NB4 (cell line): ENCODE results near the gene PDCD11.

Source experiments
- DNase-seq: peaks from one replicate; pipeline ENCODE4 v3.0.0; 2010; ENCODE audit warnings: low read depth
- H3K4me3 ChIP-seq: one replicate; pipeline ENCODE4 v1.5.1; 2011; ENCODE audit warnings: mild to moderate bottlenecking, low read depth, low read length, moderate library complexity
- MYC ChIP-seq: IDR thresholded peaks from 2 replicates; pipeline ENCODE4 v1.6.1; 2011; ENCODE audit warnings: low read depth, low read length
- POLR2A ChIP-seq: IDR thresholded peaks from 2 replicates; pipeline ENCODE4 v1.6.1; 2011; ENCODE audit warnings: mild to moderate bottlenecking; ENCODE audit not compliant: insufficient read length; ENCODE audit errors: extremely low read depth
- TF ChIP-seq, protein P1 (sequence below): IDR thresholded peaks from 2 replicates; pipeline ENCODE4 v1.6.1; 2011; ENCODE audit warnings: low read depth, low read length
- TF ChIP-seq, protein P2 (sequence below): IDR thresholded peaks from one replicate; pipeline ENCODE4 v1.5.1; 2012; ENCODE audit warnings: low read depth, low read length

PDCD11 gene

DNA sequence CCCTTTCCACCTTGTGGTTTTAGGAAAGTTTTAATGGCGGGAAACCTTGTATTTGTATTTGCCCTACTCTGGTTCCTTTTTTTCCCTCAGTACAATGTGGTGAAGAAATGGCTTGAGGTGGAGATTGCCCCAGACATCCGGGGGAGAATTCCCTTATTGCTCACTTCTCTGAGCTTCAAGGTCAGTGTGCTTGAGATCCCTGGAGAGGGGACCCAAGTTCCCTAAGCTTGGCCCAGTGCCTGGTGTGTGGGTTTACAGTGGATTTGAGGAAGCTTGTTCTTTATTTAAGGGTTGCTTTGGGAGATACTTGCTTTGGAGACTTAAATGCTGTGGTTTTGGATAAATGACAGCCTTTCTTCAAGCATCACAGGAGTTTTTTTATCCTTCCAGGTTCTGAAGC, 37.4 kb downstream of the PDCD11 start:
- DNase-seq = peak; percentile 36
- TF ChIP-seq, protein P1, sequence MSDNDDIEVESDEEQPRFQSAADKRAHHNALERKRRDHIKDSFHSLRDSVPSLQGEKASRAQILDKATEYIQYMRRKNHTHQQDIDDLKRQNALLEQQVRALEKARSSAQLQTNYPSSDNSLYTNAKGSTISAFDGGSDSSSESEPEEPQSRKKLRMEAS = no peak
- TF ChIP-seq MYC (no peak), POLR2A (no peak)
- TF ChIP-seq, protein P2, sequence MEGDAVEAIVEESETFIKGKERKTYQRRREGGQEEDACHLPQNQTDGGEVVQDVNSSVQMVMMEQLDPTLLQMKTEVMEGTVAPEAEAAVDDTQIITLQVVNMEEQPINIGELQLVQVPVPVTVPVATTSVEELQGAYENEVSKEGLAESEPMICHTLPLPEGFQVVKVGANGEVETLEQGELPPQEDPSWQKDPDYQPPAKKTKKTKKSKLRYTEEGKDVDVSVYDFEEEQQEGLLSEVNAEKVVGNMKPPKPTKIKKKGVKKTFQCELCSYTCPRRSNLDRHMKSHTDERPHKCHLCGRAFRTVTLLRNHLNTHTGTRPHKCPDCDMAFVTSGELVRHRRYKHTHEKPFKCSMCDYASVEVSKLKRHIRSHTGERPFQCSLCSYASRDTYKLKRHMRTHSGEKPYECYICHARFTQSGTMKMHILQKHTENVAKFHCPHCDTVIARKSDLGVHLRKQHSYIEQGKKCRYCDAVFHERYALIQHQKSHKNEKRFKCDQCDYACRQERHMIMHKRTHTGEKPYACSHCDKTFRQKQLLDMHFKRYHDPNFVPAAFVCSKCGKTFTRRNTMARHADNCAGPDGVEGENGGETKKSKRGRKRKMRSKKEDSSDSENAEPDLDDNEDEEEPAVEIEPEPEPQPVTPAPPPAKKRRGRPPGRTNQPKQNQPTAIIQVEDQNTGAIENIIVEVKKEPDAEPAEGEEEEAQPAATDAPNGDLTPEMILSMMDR = no peak
- H3K4me3 ChIP-seq = no peak overlapping the region

DNA sequence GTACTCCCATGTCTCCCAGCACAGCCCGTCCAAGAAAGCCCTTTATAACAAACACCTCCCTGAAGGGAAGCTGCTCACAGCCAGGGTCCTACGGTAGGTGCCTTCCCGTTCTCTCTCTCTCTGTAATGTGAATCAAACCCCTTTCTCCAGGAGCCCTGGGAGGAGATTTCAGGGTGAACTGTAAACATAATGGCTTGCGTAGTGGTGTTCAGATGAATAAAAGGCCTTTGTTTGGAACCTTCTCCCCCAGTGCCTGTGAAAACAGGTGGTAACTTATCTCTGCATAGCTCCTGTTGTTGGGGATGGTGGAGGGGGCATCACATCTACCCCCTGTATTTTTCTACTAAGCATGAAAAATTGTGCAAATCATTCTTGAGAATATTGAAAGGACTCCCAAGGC, 43.4 kb downstream of the PDCD11 start:
- TF ChIP-seq, protein P1 = no peak
- TF ChIP-seq, protein P2 = no peak
- TF ChIP-seq MYC (no peak), POLR2A (no peak)

DNA sequence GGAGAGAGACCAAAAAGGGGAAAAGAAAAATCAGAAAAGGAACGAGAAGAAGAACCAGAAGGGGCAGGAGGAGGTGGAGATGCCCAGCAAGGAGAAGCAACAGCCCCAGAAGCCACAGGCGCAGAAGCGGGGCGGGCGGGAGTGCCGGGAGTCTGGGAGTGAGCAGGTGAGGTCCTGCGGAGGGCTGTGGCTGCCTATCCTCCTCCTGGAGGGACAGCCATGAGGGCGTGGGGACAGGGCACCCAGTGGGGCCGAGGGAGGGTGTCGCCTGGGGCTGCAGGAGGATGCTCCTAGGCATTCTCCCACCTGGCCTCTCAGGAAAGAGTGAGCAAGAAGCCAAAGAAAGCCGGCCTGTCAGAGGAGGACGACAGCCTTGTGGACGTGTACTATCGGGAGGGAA, 44.0 kb downstream of the PDCD11 start:
- TF ChIP-seq MYC (no peak), POLR2A (no peak)
- DNase-seq = no peak
- H3K4me3 ChIP-seq = no peak overlapping the region

More for the DNA sequence above, 43.4 kb downstream of the PDCD11 start:
- DNase-seq = no peak
- no peak overlapping the region for H3K4me3 ChIP-seq

DNA sequence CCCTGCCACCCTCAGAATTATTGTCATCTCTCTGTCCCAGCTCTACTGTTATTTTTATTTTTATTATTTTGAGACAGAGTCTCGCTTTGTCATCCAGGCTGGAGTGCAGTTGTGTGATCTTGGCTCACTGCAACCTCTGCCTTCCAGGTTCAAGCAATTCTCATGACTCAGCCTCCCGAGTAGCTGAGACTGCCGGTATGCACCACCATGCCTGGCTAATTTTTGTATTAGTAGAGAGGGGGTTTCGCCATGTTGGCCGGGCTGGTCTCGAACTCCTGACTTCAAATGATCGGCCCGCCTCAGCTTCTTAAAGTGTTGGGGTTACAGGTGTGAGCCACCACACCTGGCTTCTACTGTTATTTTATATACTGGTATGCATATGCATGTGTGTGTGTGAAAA, 44.8 kb downstream of the PDCD11 start:
- TF ChIP-seq, protein P2 = no peak
- TF ChIP-seq, protein P1 = no peak
- TF ChIP-seq MYC (no peak), POLR2A (no peak)
- H3K4me3 ChIP-seq = no peak overlapping the region
- no peak for DNase-seq

DNA sequence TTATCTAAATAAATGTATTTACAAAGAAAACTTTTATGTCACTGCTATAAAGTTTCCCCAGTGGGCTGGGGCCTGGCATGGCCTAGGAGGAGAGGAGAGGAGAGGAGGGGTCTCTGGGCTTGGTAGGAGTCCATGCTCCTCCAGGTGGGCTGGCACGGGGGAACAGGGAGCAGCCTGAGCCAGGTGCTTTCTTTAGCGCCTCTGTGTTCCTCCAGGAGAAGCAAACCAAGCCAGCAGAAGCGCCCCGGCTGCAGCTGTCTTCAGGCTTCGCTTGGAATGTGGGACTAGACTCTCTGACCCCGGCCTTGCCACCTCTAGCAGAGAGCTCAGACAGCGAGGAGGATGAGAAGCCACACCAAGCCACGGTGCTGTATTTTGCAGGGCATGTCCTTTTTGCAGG, 45.2 kb downstream of the PDCD11 start:
- TF ChIP-seq MYC (no peak), POLR2A (no peak)
- TF ChIP-seq, protein P1 = no peak
- TF ChIP-seq, protein P2 = no peak
- no peak overlapping the region for H3K4me3 ChIP-seq
- DNase-seq = no peak

DNA sequence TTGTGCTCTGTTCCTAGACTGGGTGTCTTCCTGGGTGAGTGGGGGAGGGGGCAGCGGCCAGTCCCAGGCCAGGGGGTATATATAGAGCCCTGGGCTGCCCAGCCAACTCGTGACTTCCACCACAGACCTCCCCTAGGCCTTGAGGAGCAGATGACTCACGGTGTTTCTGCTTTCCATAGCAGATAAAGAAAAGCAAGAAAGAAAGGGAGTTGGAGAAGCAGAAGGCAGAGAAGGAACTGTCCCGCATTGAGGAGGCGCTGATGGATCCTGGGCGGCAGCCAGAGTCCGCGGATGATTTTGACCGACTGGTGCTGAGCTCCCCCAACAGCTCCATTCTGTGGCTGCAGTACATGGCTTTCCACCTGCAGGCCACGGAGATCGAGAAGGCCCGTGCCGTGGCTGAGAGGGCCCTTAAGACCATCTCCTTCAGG, 45.6 kb downstream of the PDCD11 start:
- DNase-seq = no peak

More for the DNA sequence above, 45.6 kb downstream of the PDCD11 start:
- no peak overlapping the region for H3K4me3 ChIP-seq
- TF ChIP-seq, protein P1 = no peak
- TF ChIP-seq, protein P2 = no peak
- TF ChIP-seq POLR2A (no peak), MYC (no peak)
